GM19351 (cell line): ENCODE measurements around the gene ADGRG3.

Experiments
- ATAC-seq: cut with Tn5 transposase; IDR thresholded peaks from one replicate; pipeline ENCODE4 v1.9.1; 2021; ENCODE audit warnings: mild to moderate bottlenecking, moderate library complexity; ENCODE audit not compliant: unreplicated experiment

ADGRG3 gene

DNA sequence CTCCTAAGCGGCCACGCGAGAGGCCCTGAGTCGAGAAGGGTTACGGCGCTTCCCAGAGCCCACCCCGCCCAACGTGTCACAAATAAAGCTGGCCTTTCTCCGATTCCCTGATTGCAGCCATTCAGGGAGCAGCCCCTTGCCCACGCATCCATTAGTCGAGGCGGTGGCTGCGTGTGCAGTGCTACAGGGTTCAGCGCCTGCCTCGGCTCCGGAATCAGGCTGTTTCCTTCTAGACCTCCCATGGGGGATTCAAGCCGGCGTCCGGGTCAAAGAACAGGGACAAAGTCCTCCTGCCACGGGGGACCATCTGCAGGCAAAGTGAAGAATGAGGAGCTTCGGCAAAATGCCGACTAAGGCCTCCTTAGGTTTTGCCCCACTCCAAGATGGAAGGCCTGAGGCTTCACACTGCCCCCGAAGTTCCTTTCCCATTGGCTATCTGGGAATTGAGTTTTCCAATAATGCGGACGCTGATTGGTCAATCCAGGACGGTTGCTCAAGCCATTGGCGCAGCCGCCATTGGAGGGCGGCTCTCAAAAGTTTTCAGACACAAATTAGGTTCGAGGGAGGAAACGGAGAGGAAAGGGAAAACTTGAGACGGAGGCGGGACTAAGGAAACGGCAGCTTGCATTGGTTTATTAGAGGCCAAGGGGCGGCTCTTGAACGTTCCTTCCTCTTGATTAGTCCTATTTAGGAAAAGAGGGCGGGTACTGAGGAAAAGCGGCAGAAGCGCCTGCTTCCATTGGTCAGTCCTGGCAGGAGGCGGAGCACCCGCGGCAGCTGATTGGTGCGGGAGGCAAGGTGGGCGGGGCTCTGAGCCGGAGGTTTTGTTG lies 67.0 kb downstream of the ADGRG3 start:
- peak; percentile 82 for ATAC-seq

DNA sequence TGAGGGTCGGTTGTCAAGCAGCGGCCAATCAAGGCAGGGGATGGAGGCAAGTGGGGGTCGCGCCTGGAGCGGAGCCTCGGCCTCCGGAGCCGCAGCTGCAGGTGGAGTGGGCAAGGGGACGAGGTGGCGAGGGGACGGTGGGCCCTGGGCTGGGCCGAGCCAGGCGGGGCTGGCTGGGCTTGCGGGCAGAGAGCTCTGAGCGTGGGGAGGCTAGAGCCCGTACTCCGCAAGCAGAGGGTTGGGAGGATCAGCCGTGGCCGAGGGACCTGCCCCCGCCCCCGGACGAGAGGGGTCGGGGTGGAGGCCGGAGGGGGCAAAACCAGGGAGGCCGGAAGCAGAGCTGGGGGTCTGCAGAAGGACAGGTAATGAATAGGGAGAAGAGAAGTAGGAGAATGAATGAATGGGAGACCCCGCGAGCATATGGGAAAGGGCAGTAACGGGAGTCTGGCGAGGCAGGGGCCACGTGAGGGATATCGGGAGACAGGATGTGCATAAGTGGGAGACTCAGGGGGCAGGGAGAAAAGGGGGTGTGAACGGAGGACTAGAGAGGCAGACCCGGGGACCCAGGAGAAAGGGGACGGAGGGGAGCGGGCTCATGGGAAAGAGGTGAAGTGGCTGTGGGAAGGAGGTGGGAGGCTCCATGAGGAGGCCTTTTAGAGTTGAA lies 67.8 kb downstream of the ADGRG3 start, which contains the start of gene KATNB1:
Gene KATNB1 (plus strand): TSS at position 16 of the 664 bp plus-strand sequence. CDS start 1,474 bp downstream, outside the sequence.
- no peak for ATAC-seq

DNA sequence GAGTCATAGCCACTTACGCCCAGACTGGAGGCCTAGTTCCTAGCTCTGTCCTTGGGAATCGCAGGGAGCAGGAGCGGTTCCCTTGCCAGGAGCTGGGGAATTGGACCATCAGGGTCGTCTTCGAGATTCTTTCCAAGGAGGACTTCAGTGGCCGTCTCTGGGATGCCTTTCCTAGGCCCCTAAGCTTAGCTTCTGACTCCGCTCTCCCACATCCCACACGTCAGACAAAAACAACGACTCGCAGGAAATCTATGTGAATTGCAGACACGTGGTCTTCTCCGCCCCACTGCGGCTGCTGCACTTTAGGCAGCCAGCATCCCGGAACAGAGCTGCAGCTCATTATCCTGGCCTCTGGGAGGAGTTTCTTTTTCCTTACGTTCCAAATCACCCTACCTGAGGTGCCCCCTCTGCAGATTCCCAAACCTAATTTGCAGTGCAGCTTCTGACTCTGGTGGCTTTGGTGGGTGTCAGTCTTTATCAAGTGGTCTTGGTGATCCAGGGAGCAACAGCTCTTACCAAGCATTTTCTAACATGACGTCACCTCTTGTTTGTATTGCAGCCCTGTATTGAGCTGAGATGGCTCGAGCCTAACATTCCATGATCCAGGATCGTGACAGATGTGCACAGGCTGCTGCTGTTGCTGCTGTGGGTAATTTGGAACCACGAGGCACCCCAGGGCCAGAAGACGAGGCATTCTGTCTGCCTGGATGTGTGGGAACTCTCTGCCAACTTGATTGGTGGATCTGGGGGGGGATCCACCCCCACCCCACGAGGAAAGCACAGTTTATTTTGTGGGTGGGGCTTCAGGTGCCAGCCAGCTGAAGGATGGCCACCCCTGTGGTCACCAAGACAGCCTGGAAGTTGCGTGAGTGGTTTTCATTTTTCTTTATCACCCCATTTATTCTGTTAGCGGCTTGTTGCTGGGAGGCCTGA lies 68.6 kb downstream of the ADGRG3 start:
- no peak for ATAC-seq

DNA sequence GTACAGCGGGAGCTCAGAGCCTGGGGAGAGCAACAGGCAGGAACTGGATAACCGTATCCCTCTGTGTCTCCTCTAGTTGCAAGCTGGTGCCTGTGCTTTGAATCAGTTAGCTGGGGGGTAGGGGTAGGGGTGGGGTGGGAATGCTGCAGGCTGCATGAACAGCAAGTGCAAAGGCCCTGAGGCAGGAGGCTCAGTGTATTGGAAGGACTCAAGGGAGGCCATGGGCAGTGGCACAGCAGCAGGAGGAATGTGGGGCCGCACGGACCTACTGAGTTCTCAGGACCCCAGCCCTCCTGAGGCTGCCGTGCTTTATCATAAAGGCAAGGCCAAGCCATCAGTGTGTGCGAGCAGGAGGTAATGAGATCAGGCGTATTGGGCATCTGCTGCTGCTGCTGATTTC lies 70.7 kb downstream of the ADGRG3 start:
- no peak for ATAC-seq
